HL-60 (cell line): ENCODE results near the gene SCGB1D1.

Experiments used
- CTCF ChIP-seq: IDR thresholded peaks from one replicate; pipeline ENCODE4 v1.5.1; 2011; ENCODE audit warnings: low read length, control low read depth, inconsistent platforms; ENCODE audit not compliant: insufficient read depth
- SPI1 ChIP-seq: IDR thresholded peaks from 2 replicates; pipeline ENCODE4 v1.6.1; 2012; ENCODE audit warnings: low read depth, mild to moderate bottlenecking, borderline replicate concordance

- TF ChIP-seq CTCF = no peak
- TF ChIP-seq SPI1 = no peak
Measured at GRCh38 chr11:62190011-62190410, at the start of gene SCGB1D1.
